ENCODE results near the gene PPP1R11.
"Not testable (repeated sequence)": the region's sequence is repeated elsewhere in the genome, so short reads cannot be mapped to it uniquely, and the experiment has no call there.

The PPP1R11 gene

GRCh38 chr6:30066577-30067459, at the start of gene PPP1R11:
Gene PPP1R11, plus strand, starts transcription at chr6:30067198. Its CDS starts 213 bp downstream, at chr6:30067411.
- DNase-seq, result peak; percentile 96

- no peak for DNase-seq
These were observed 47.2 kb upstream of the PPP1R11 start for GRCh38 chr6:30019819-30020218.

GRCh38 chr6:30020626-30021025, 46.4 kb upstream of the PPP1R11 start:
- no peak for DNase-seq

GRCh38 chr6:30022189-30022588, 44.8 kb upstream of the PPP1R11 start:
- DNase-seq, result no peak

- DNase-seq, result not testable (repeated sequence)
These were observed 44.3 kb upstream of the PPP1R11 start for GRCh38 chr6:30022712-30023111.

- no peak for DNase-seq
These were observed 41.8 kb upstream of the PPP1R11 start for GRCh38 chr6:30025186-30025585.

- no peak for DNase-seq
These were observed 37.4 kb upstream of the PPP1R11 start for GRCh38 chr6:30029588-30029987.

GRCh38 chr6:30031381-30031780, 35.6 kb upstream of the PPP1R11 start:
- DNase-seq, result no peak

- DNase-seq, result not testable (repeated sequence)
These were observed 33.6 kb upstream of the PPP1R11 start for GRCh38 chr6:30033440-30033839.

- no peak for DNase-seq
These were observed 31.2 kb upstream of the PPP1R11 start for GRCh38 chr6:30035784-30036183.

GRCh38 chr6:30037182-30037788, 29.7 kb upstream of the PPP1R11 start:
- no peak for DNase-seq

GRCh38 chr6:30041221-30041620, 25.8 kb upstream of the PPP1R11 start:
- DNase-seq, result no peak

GRCh38 chr6:30041821-30042220, 25.2 kb upstream of the PPP1R11 start:
- DNase-seq, result no peak

GRCh38 chr6:30042476-30042875, 24.5 kb upstream of the PPP1R11 start:
- no peak for DNase-seq

GRCh38 chr6:30042914-30043313, 24.1 kb upstream of the PPP1R11 start:
- DNase-seq, result no peak

- DNase-seq, result no peak
These were observed 23.3 kb upstream of the PPP1R11 start for GRCh38 chr6:30043744-30044143.

GRCh38 chr6:30044630-30045029, 22.4 kb upstream of the PPP1R11 start:
- DNase-seq, result no peak

GRCh38 chr6:30047220-30047619, 19.8 kb upstream of the PPP1R11 start:
- DNase-seq, result no peak

GRCh38 chr6:30053682-30054081, 13.3 kb upstream of the PPP1R11 start:
- DNase-seq, result no peak

- no peak for DNase-seq
These were observed 11.5 kb upstream of the PPP1R11 start for GRCh38 chr6:30055513-30055912.

GRCh38 chr6:30060606-30061091, 6.3 kb upstream of the PPP1R11 start:
- no peak for DNase-seq

GRCh38 chr6:30061092-30061857, 5.7 kb upstream of the PPP1R11 start, which contains the start of gene POLR1H:
Gene POLR1H, plus strand, starts transcription at chr6:30061265. Its CDS starts 260 bp downstream, at chr6:30061525.
- peak; percentile 84 for DNase-seq

- DNase-seq, result no peak
These were observed 5.0 kb upstream of the PPP1R11 start for GRCh38 chr6:30061858-30062458.

All from activated CD8-positive, alpha-beta memory T cell treated with anti-CD3 and anti-CD28 coated beads, Interleukin-2, amount 50 U/mL, for 4 hours (primary cell).